ENCODE measurements around the gene RTN1. TPM values are rescaled to one million over a fixed set of nuclear protein-coding genes. Genes with fewer than 3 reads are reported as not detected.

RTN1 gene
- total and polyA plus RNA-seq, 2 of the 8 experiments (the other 6 are each of a cell fraction or from before 2014, with no cell fraction given): 2.8 to 4.9 TPM

GRCh38 chr14:59675394-59675793 is 195.2 kb downstream of the RTN1 start:
- H2AFZ ChIP-seq (ENCODE audit: low read length): no peak overlapping the region
- H3K4ac ChIP-seq (replicated peaks; ENCODE audit: insufficient read length, low read depth, low read length): no peak overlapping the region
- no peak overlapping the region for H4K91ac ChIP-seq (replicated peaks; ENCODE audit: insufficient read length, low read length)
- H3K79me1 ChIP-seq (ENCODE audit: low read depth, low read length): no peaks in the 10 kb centered on the region
- CTCF ChIA-PET (ENCODE audit: partially characterized antibody): interaction anchor here (1.0 to 6.9 kb wide), 4 partner anchors 13 to 163 kb away, joined by 3 to 47 read pairs (median 7); no protein-coding TSS in a partner anchor
- H2BK20ac ChIP-seq (ENCODE audit: low read length): no peak overlapping the region
- H3K23ac ChIP-seq (ENCODE audit: insufficient read length): no peak overlapping the region
- no peak overlapping the region for H3K9ac ChIP-seq (replicated peaks in 1 of 4; ENCODE audit: extremely low read depth in 1 of 4, low read depth in 3 of 4, low read length in 3 of 4)
- no peak overlapping the region for H4K8ac ChIP-seq (ENCODE audit: extremely low read depth, insufficient read depth, low read length)
- H3K9me3 ChIP-seq (ENCODE audit: insufficient read depth in 2 of 2, low read depth in 1 of 2, low read length in 1 of 2): no peaks in the 10 kb centered on the region
- H4K20me1 ChIP-seq (replicated peaks in 1 of 2; ENCODE audit: control insufficient read depth in 1 of 2, insufficient read depth in 2 of 2, low read length in 2 of 2): no peaks in the 10 kb centered on the region
- H3K4me3 ChIP-seq (ENCODE audit: extremely low read depth in 1 of 4, insufficient read depth in 2 of 4, low read depth in 3 of 4, low read length in 4 of 4): no peak overlapping the region
- no peak overlapping the region for H3K56ac ChIP-seq (replicated peaks; ENCODE audit: insufficient read length, low read depth, low read length)
- H3K79me2 ChIP-seq (ENCODE audit: control insufficient read depth in 1 of 2, insufficient read depth in 2 of 2, low read length in 2 of 2): no peaks in the 10 kb centered on the region
- H2BK15ac ChIP-seq (ENCODE audit: low read length): no peak overlapping the region
- no peak overlapping the region for H4K5ac ChIP-seq (ENCODE audit: insufficient read length, low read depth, low read length)
- no peak overlapping the region for H2AK5ac ChIP-seq (ENCODE audit: low read depth, low read length)
- H3K18ac ChIP-seq (ENCODE audit: extremely low read depth, low read length): no peak overlapping the region
- DNase-seq (ENCODE audit: low read depth in 1 of 2, low spot score in 2 of 2) (no peak), FAIRE-seq (no peak)
- no peak overlapping the region for H3K27ac ChIP-seq (ENCODE audit: low read depth, low read length)
- H2BK5ac ChIP-seq (ENCODE audit: low read depth, low read length): no peak overlapping the region
- POLR2A ChIA-PET (ENCODE audit: partially characterized antibody): no interaction called here
- H3K4me1 ChIP-seq (replicated peaks in 1 of 4; ENCODE audit: control insufficient read depth in 3 of 4, insufficient read depth in 4 of 4, low read length in 3 of 4): no peaks in the 10 kb centered on the region; a peak in 1 of 7 replicates
- no peak overlapping the region for H2BK120ac ChIP-seq (replicated peaks; ENCODE audit: low read depth, low read length)
- H3K14ac ChIP-seq (ENCODE audit: insufficient read length): no peak overlapping the region
- H3K27me3 ChIP-seq (replicated peaks in 1 of 4; ENCODE audit: control insufficient read depth in 3 of 4, extremely low read depth in 1 of 4, insufficient read depth in 3 of 4, low read length in 3 of 4): no peaks in the 10 kb centered on the region
- 89% methylated on average over 1 of the region's 1 CpG; no CpG with 5 or more reads in 1 of the 2 experiments for WGBS, 2 experiments (ENCODE audit: extremely low coverage in 1 of 2, insufficient coverage in 1 of 2, insufficient read length in 1 of 2, insufficient replicate concordance in 2 of 2, low coverage in 1 of 2, low lambda C conversion rate in 2 of 2, missing lambda C conversion rate in 1 of 2)
- TF ChIP-seq TEAD4 (IDR thresholded peaks at IDR 0.05; ENCODE audit: low read depth, low read length) (no peak), NRF1 (IDR thresholded peaks at IDR 0.05; ENCODE audit: low read depth, low read length) (no peak), YY1 (IDR thresholded peaks at IDR 0.05; ENCODE audit: low read depth, low read length) (no peak), SIX5 (IDR thresholded peaks at IDR 0.05; ENCODE audit: low read depth, low read length) (no peak), RFX5 (IDR thresholded peaks at IDR 0.05; ENCODE audit: borderline replicate concordance, low read depth, low read length) (no peak), TCF12 (IDR thresholded peaks at IDR 0.05; ENCODE audit: low read depth, low read length) (no peak), JUN (IDR thresholded peaks at IDR 0.05; ENCODE audit: low read depth, low read length) (no peak), ZNF274 (IDR thresholded peaks at IDR 0.05; ENCODE audit: borderline replicate concordance, extremely low read depth, low read length) (no peak)
- TF ChIP-seq, protein P1, sequence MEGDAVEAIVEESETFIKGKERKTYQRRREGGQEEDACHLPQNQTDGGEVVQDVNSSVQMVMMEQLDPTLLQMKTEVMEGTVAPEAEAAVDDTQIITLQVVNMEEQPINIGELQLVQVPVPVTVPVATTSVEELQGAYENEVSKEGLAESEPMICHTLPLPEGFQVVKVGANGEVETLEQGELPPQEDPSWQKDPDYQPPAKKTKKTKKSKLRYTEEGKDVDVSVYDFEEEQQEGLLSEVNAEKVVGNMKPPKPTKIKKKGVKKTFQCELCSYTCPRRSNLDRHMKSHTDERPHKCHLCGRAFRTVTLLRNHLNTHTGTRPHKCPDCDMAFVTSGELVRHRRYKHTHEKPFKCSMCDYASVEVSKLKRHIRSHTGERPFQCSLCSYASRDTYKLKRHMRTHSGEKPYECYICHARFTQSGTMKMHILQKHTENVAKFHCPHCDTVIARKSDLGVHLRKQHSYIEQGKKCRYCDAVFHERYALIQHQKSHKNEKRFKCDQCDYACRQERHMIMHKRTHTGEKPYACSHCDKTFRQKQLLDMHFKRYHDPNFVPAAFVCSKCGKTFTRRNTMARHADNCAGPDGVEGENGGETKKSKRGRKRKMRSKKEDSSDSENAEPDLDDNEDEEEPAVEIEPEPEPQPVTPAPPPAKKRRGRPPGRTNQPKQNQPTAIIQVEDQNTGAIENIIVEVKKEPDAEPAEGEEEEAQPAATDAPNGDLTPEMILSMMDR (IDR thresholded peaks at IDR 0.05; ENCODE audit: control extremely low read depth in 1 of 3, insufficient read depth in 1 of 3, low read depth in 1 of 3, low read length in 3 of 3): no peak
- no peaks in the 10 kb centered on the region for H3K23me2 ChIP-seq (ENCODE audit: low read depth, low read length)
- no peak overlapping the region for H3K4me2 ChIP-seq (ENCODE audit: insufficient read depth in 1 of 2, low read depth in 2 of 2, low read length in 2 of 2)
- no peaks in the 10 kb centered on the region for H3K36me3 ChIP-seq (ENCODE audit: control insufficient read depth in 2 of 4, insufficient read depth in 4 of 4, low read length in 3 of 4)
- no peak overlapping the region for H2BK12ac ChIP-seq (ENCODE audit: low read depth, low read length)

Data from H1 (cell line).